Measurements from ENCODE around the gene VTI1B. TPM values are rescaled to one million over a fixed set of nuclear protein-coding genes. Genes with fewer than 3 reads are reported as not detected.

VTI1B gene
- polyA plus RNA-seq, 1 donor (not counting 4 experiments of a cell fraction or from before 2014, with no cell fraction given) = 94.4 TPM

- no peak overlapping the region for H3K9ac ChIP-seq (ENCODE audit: control insufficient read depth, extremely low read depth, insufficient read depth, low read length)
Observed at GRCh38 chr14:67643713-67644112, 30.7 kb downstream of the VTI1B start.

DNA sequence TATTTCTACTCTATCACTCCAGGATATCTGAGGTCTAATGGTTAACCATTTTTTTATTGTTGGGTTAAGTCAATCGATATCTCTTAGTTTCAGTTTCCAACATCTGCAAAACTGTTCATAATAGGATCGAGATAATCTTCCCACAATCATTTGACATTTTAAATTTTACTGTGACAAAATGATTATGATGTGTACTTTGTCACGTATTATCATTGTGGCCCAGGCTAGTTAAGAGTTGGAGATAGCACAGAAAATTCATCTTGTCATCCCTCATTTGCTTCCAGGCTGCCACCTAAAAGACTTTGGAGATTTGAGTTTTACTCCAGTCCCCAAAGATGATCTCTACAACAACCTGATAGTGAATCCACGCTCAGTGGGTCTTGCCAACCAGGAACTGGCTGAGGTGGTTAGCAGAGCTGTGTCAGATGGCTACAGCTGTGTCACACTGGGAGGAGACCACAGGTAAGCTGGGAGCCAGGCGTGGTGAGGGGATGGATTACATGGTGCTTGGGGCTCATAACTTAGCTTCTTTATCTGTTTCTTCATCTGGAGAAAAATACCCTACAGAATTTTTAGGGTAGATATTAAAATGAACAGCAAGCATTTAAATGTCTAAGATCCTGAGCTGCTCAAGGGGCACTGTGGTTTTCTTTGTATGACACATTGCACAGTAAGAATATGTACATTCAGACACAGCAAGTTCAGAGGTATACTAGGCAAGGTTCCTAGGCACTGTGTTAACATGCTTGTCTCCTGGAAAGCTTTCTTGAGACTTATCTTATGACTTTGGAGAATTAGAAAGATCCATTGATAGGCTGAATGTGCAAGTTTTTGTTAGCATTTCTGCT is 32.3 kb downstream of the VTI1B start:
- FAIRE-seq = no peak

More at GRCh38 chr14:67643713-67644112, 30.7 kb downstream of the VTI1B start:
- dilution Hi-C loops (cut with MboI; ENCODE audit: extremely low pct_ligation_motif_present, low sequenced_read_pairs) = no loop called here
- Histone ChIP-seq H3K36me3 (ENCODE audit: control insufficient read depth in 2 of 2, extremely low read depth in 1 of 2, insufficient read depth in 2 of 2, low read length in 2 of 2) (peaks cover 3 to 17% of the 10 kb centered on the region in 2 experiments), H4K20me1 (ENCODE audit: control insufficient read depth, extremely low read depth, insufficient read depth, low read length) (no peaks in the 10 kb centered on the region), H3K4me1 (ENCODE audit: control insufficient read depth, extremely low read depth, insufficient read depth, low read length) (no peaks in the 10 kb centered on the region), H2AFZ (ENCODE audit: control insufficient read depth, low read length) (no peak overlapping the region), H3K79me2 (ENCODE audit: control insufficient read depth, insufficient read depth, low read length) (no peaks in the 10 kb centered on the region), H3K27me3 (ENCODE audit: control insufficient read depth, extremely low read depth, insufficient read depth, low read length) (no peaks in the 10 kb centered on the region), H3K4me2 (ENCODE audit: control insufficient read depth, extremely low read depth, insufficient read depth, low read depth, low read length) (no peak overlapping the region), H3K4me3 (ENCODE audit: control insufficient read depth in 2 of 3, extremely low read depth in 1 of 3, insufficient read depth in 2 of 3, low read depth in 1 of 3, low read length in 3 of 3) (no peak overlapping the region), H3K9me3 (ENCODE audit: control insufficient read depth, low read depth, low read length) (no peaks in the 10 kb centered on the region), H3K9me1 (ENCODE audit: control insufficient read depth, extremely low read depth, insufficient read depth, low read length) (no peaks in the 10 kb centered on the region), H3K27ac (ENCODE audit: control insufficient read depth, insufficient read depth, low read length) (no peak overlapping the region)
- FAIRE-seq (no peak), DNase-seq (ENCODE audit: low read depth, low spot score) (no peak)
- TF ChIP-seq EZH2 (IDR thresholded peaks at IDR 0.05; ENCODE audit: low read length) (no peak), CTCF (optimal IDR thresholded peaks at IDR 0.05 in 1 of 3, IDR thresholded peaks at IDR 0.05 in 1 of 3, conservative IDR thresholded peaks at IDR 0.05 in 1 of 3; ENCODE audit: extremely low read depth in 1 of 3, insufficient read depth in 2 of 3, low read length in 3 of 3) (no peak)

More for the DNA sequence above, 32.3 kb downstream of the VTI1B start:
- H2AFZ ChIP-seq (ENCODE audit: control insufficient read depth, low read length) = no peak overlapping the region
- H3K9ac ChIP-seq (ENCODE audit: control insufficient read depth, extremely low read depth, insufficient read depth, low read length) = no peak overlapping the region
- no peaks in the 10 kb centered on the region for H3K9me1 ChIP-seq (ENCODE audit: control insufficient read depth, extremely low read depth, insufficient read depth, low read length)
- dilution Hi-C loops (cut with MboI; ENCODE audit: extremely low pct_ligation_motif_present, low sequenced_read_pairs) = no loop called here
- H4K20me1 ChIP-seq (ENCODE audit: control insufficient read depth, extremely low read depth, insufficient read depth, low read length) = no peaks in the 10 kb centered on the region
- no peaks in the 10 kb centered on the region for H3K4me1 ChIP-seq (ENCODE audit: control insufficient read depth, extremely low read depth, insufficient read depth, low read length)
- H3K79me2 ChIP-seq (ENCODE audit: control insufficient read depth, insufficient read depth, low read length) = no peaks in the 10 kb centered on the region
- no peaks in the 10 kb centered on the region for H3K27me3 ChIP-seq (ENCODE audit: control insufficient read depth, extremely low read depth, insufficient read depth, low read length)
- no peaks in the 10 kb centered on the region for H3K9me3 ChIP-seq (ENCODE audit: control insufficient read depth, low read depth, low read length)
- peaks cover 2 to 13% of the 10 kb centered on the region in 2 experiments for H3K36me3 ChIP-seq (ENCODE audit: control insufficient read depth in 2 of 2, extremely low read depth in 1 of 2, insufficient read depth in 2 of 2, low read length in 2 of 2)
- DNase-seq (ENCODE audit: low read depth, low spot score) = no peak
- TF ChIP-seq CTCF (optimal IDR thresholded peaks at IDR 0.05 in 1 of 3, IDR thresholded peaks at IDR 0.05 in 1 of 3, conservative IDR thresholded peaks at IDR 0.05 in 1 of 3; ENCODE audit: extremely low read depth in 1 of 3, insufficient read depth in 2 of 3, low read length in 3 of 3) = no peak
- no peak for TF ChIP-seq EZH2 (IDR thresholded peaks at IDR 0.05; ENCODE audit: low read length)
- no peak overlapping the region for H3K4me3 ChIP-seq (ENCODE audit: control insufficient read depth in 2 of 3, extremely low read depth in 1 of 3, insufficient read depth in 2 of 3, low read depth in 1 of 3, low read length in 3 of 3)
- no peak overlapping the region for H3K4me2 ChIP-seq (ENCODE audit: control insufficient read depth, extremely low read depth, insufficient read depth, low read depth, low read length)
- no peak overlapping the region for H3K27ac ChIP-seq (ENCODE audit: control insufficient read depth, insufficient read depth, low read length)

Data from keratinocyte (primary cell).